ENCODE measurements around the gene SAMD4B.

DNA sequence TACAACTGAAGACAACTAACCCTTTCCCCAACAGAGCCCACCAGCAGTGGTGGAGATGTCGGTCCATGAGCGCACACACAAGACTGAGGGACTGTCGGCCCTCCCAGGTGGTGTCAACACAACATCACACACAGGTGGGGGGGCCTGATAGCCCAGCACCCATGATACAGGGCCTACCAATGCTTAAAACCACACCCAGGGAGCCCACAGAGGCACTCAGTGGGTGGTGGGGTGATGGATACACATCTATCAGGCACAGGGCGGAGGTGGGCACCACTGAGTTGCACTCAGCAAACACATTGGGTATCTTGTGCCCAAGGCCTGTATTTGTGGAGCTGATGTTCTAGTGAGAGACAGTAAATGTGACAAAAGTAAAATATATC, 57.4 kb downstream of the SAMD4B start:
- TF ChIP-seq EP300 (IDR thresholded peaks at IDR 0.05; ENCODE audit: borderline replicate concordance in 1 of 2, control insufficient read depth in 1 of 2, low read depth in 2 of 2, low read length in 2 of 2): no peak
- TF ChIP-seq, protein P1, sequence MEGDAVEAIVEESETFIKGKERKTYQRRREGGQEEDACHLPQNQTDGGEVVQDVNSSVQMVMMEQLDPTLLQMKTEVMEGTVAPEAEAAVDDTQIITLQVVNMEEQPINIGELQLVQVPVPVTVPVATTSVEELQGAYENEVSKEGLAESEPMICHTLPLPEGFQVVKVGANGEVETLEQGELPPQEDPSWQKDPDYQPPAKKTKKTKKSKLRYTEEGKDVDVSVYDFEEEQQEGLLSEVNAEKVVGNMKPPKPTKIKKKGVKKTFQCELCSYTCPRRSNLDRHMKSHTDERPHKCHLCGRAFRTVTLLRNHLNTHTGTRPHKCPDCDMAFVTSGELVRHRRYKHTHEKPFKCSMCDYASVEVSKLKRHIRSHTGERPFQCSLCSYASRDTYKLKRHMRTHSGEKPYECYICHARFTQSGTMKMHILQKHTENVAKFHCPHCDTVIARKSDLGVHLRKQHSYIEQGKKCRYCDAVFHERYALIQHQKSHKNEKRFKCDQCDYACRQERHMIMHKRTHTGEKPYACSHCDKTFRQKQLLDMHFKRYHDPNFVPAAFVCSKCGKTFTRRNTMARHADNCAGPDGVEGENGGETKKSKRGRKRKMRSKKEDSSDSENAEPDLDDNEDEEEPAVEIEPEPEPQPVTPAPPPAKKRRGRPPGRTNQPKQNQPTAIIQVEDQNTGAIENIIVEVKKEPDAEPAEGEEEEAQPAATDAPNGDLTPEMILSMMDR (IDR thresholded peaks at IDR 0.05 in 2 of 3, conservative IDR thresholded peaks at IDR 0.05 in 1 of 3; ENCODE audit: control insufficient read depth in 2 of 3, extremely low read depth in 1 of 3, insufficient read depth in 1 of 3, low read depth in 3 of 3, low read length in 3 of 3): no peak
- TF ChIP-seq, protein P2, sequence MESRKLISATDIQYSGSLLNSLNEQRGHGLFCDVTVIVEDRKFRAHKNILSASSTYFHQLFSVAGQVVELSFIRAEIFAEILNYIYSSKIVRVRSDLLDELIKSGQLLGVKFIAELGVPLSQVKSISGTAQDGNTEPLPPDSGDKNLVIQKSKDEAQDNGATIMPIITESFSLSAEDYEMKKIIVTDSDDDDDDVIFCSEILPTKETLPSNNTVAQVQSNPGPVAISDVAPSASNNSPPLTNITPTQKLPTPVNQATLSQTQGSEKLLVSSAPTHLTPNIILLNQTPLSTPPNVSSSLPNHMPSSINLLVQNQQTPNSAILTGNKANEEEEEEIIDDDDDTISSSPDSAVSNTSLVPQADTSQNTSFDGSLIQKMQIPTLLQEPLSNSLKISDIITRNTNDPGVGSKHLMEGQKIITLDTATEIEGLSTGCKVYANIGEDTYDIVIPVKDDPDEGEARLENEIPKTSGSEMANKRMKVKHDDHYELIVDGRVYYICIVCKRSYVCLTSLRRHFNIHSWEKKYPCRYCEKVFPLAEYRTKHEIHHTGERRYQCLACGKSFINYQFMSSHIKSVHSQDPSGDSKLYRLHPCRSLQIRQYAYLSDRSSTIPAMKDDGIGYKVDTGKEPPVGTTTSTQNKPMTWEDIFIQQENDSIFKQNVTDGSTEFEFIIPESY (IDR thresholded peaks at IDR 0.05): no peak
- peak; percentile 45; the same call in 1 of the 2 replicates for TF ChIP-seq POLR2A (IDR thresholded peaks at IDR 0.05; ENCODE audit: low read depth, low read length)
- TF ChIP-seq GATAD2B (conservative IDR thresholded peaks at IDR 0.05; ENCODE audit: low read depth): no peak
- TF ChIP-seq, protein P3, sequence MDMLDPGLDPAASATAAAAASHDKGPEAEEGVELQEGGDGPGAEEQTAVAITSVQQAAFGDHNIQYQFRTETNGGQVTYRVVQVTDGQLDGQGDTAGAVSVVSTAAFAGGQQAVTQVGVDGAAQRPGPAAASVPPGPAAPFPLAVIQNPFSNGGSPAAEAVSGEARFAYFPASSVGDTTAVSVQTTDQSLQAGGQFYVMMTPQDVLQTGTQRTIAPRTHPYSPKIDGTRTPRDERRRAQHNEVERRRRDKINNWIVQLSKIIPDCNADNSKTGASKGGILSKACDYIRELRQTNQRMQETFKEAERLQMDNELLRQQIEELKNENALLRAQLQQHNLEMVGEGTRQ (IDR thresholded peaks at IDR 0.05; ENCODE audit: borderline replicate concordance, low read depth, low read length): no peak
- TF ChIP-seq NR2C2 (IDR thresholded peaks at IDR 0.05; ENCODE audit: borderline replicate concordance, control insufficient read depth, insufficient read length, low read depth): no peak
- TF ChIP-seq RAD21 (IDR thresholded peaks at IDR 0.05; ENCODE audit: insufficient read depth, low read depth, low read length): no peak
- TF ChIP-seq, protein P4, sequence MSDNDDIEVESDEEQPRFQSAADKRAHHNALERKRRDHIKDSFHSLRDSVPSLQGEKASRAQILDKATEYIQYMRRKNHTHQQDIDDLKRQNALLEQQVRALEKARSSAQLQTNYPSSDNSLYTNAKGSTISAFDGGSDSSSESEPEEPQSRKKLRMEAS (IDR thresholded peaks at IDR 0.05; ENCODE audit: low read depth, low read length): no peak
- no peak for TF ChIP-seq BRCA1 (IDR thresholded peaks at IDR 0.05; ENCODE audit: low read depth, low read length)
- no peak for TF ChIP-seq TCF7 (IDR thresholded peaks at IDR 0.05; ENCODE audit: borderline replicate concordance)
- TF ChIP-seq MEF2A (IDR thresholded peaks at IDR 0.05; ENCODE audit: insufficient read depth, low read depth, low read length): no peak
